Sigmoid colon (tissue), 7 donors: Measurements from ENCODE around the gene TNFAIP1. TPM values are rescaled to one million over a fixed set of nuclear protein-coding genes. Genes with fewer than 3 reads are reported as not detected.
A peak's percentile ranks its signal among the peaks of the same experiment; 100 is the strongest.

Experiments
- DNase-seq: peaks from one replicate; pipeline ENCODE4 v3.0.0-alpha.2; 2019
- H3K27ac ChIP-seq, 4 donors: fragments of 200-600 bp; sonication (generic); one replicate each; pipeline ENCODE4 v1.5.1; 2016 to 2019; ENCODE audit warnings: mild to moderate bottlenecking in 1 of 4
- H3K27me3 ChIP-seq, 3 donors: fragments of 200-600 bp; sonication (generic); one replicate each; pipeline ENCODE4 v1.5.1; 2019; ENCODE audit warnings: mild to moderate bottlenecking in 1 of 3
- H3K36me3 ChIP-seq, 4 donors: fragments of 200-600 bp; sonication (generic); one replicate each; pipeline ENCODE4 v1.5.1; 2016 to 2019
- H3K4me1 ChIP-seq, 4 donors: fragments of 200-600 bp; sonication (generic); one replicate each; pipeline ENCODE4 v1.5.1; 2017 to 2019
- H3K4me3 ChIP-seq, 4 donors: fragments of 200-600 bp; sonication (generic); one replicate each; pipeline ENCODE4 v1.5.1; 2017 to 2019; ENCODE audit warnings: mild to moderate bottlenecking in 2 of 4, moderate library complexity in 1 of 4
- H3K9me3 ChIP-seq, 4 donors: fragments of 200-600 bp in 3 of 4; sonication (generic) in 3 of 4; one replicate each; pipeline versions ENCODE4 v1.5.1 to v1.6.1; 2013 to 2019
- EP300 ChIP-seq, 4 donors: sonication (generic); formaldehyde crosslinking; IDR thresholded peaks; one replicate each; pipeline ENCODE4 v1.6.1; 2017; ENCODE audit warnings: antibody characterized with exemption in 4 of 4
- POLR2A ChIP-seq, 2 donors: fragments of 450-650 bp; IDR thresholded peaks; one replicate each; pipeline ENCODE4 v1.6.1; 2016; ENCODE audit warnings: antibody characterized with exemption in 2 of 2, mild to moderate bottlenecking in 2 of 2, moderate library complexity in 2 of 2
- POLR2AphosphoS5 ChIP-seq, 4 donors: sonication (generic); formaldehyde crosslinking; IDR thresholded peaks; one replicate each; pipeline ENCODE4 v1.6.1; 2017; ENCODE audit warnings: antibody characterized with exemption in 4 of 4
- WGBS, 2 donors: extraction: QIAGEN DNeasy Blood & Tissue Kit; methylation state at CpG; one replicate each; pipeline ENCODE4 v1.1.7; 2013; 5-methylcytosine and 5-hydroxymethylcytosine counted together
- intact Hi-C: fragments of 100-400 bp; cut with DNase I; formaldehyde crosslinking; loops from one replicate; pipeline ENCODE4 v1.15.1; 2023
- polyA plus RNA-seq, 3 donors: library from polyadenylated mRNA; stranded (reverse); fragments of 200-250 nt; gene quantifications; one replicate each; pipeline ENCODE4 v1.2.3, GENCODE V29; 2013
- total RNA-seq, 4 donors: library from RNA; depleted of rRNA; stranded (reverse); fragments of >200 nt; gene quantifications; one replicate each; pipeline ENCODE4 v1.1.0, GENCODE V29; 2016
- TF ChIP-seq, protein P1 (sequence below), 4 experiments: fragments of 450-650 bp in 3 of 4; fragments of 200-600 bp in 1 of 4; IDR thresholded peaks; one replicate each; pipeline ENCODE4 v1.5.1; 2016 to 2019; ENCODE audit warnings: antibody characterized with exemption in 4 of 4, mild to moderate bottlenecking in 3 of 4, moderate library complexity in 2 of 4
- donor health status: healthy with polysubstance abuse.
- donor health status: Bipolar disorder and iron deficiency.
- donor health status: healthy.

Gene TNFAIP1
- total and polyA plus RNA-seq, 7 donors: 14.6 to 20.8 (median 17.2) TPM

DNA sequence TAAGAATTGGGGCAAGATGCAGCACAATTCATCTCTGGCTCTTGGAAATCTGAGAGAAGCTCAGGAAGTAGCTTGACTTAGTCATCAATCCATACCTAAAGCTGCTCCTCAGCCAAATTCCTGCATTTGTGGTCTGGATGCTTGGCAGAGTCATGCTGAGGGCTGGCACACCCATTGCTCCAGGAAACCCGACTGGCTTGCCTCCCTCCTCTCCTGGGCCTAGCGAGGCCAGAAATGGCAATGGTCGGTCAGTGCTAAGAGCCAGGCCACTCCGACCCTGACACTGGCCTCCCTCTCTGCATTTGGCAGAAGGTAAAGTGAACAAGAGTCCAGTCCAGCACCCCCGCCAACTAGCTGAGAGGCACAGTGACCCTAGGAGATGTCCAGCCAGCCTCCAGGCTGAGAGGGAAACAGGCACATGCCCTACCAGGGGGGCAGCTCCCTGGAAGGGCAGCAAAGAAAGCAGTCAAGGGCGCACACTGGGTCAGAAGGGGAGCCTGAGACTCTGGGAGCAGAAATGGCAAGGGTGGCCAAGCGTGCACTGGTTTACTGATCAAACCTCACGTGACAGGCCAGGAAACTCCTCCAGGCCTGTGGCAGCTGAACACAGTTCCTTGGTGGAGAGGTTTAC, 11.8 kb downstream of the TNFAIP1 start:
- Histone ChIP-seq H3K9me3 (no peaks in the 10 kb centered on the region), H3K4me3 (no peak overlapping the region), H3K4me1 (peaks cover 0 to 11% (median 0%) of the 10 kb centered on the region in 4 donors), H3K36me3 (peaks cover 42 to 97% (median 63%) of the 10 kb centered on the region in 4 donors), H3K27me3 (no peaks in the 10 kb centered on the region), H3K27ac (peak overlapping the region in 2 of 4 donors; percentile 24 to 40)
- 92% methylated on average over 8 of the region's 8 CpGs for WGBS, 2 donors
- intact Hi-C loops: no loop called here
- TF ChIP-seq POLR2A (IDR thresholded peaks at IDR 0.05) (no peak), EP300 (IDR thresholded peaks at IDR 0.05) (no peak), POLR2AphosphoS5 (IDR thresholded peaks at IDR 0.05) (no peak)
- TF ChIP-seq, protein P1, sequence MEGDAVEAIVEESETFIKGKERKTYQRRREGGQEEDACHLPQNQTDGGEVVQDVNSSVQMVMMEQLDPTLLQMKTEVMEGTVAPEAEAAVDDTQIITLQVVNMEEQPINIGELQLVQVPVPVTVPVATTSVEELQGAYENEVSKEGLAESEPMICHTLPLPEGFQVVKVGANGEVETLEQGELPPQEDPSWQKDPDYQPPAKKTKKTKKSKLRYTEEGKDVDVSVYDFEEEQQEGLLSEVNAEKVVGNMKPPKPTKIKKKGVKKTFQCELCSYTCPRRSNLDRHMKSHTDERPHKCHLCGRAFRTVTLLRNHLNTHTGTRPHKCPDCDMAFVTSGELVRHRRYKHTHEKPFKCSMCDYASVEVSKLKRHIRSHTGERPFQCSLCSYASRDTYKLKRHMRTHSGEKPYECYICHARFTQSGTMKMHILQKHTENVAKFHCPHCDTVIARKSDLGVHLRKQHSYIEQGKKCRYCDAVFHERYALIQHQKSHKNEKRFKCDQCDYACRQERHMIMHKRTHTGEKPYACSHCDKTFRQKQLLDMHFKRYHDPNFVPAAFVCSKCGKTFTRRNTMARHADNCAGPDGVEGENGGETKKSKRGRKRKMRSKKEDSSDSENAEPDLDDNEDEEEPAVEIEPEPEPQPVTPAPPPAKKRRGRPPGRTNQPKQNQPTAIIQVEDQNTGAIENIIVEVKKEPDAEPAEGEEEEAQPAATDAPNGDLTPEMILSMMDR (IDR thresholded peaks at IDR 0.05): no peak
- no peak for DNase-seq

DNA sequence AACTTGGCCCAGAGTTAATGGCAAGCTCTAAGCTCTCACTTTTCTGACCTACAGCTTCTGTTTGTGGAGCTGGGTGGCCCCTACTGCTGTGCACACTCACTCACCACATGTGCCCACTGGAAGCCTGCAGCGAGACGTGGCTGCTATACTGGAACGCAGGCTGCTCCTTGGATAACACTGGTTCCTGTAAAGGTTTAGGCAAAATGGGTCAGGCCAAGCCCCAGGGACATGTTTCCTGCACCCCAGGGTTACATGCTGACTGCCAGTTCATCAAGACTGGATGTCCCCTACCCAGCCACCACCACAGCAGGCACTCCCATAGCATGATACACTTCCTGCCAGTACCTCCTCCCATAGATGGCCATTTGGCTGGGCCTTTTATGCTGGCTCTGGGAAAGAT, 13.4 kb downstream of the TNFAIP1 start:
- no peak for DNase-seq
- Histone ChIP-seq H3K27ac (no peak overlapping the region), H3K4me3 (no peak overlapping the region), H3K9me3 (no peaks in the 10 kb centered on the region), H3K27me3 (no peaks in the 10 kb centered on the region), H3K4me1 (peaks cover 0 to 11% (median 0%) of the 10 kb centered on the region in 4 donors), H3K36me3 (peaks cover 53 to 97% (median 66%) of the 10 kb centered on the region in 4 donors)
- 80 to 95% methylated on average over 3 of the region's 3 CpGs for WGBS, 2 donors
- intact Hi-C loops: no loop called here
- no peak for TF ChIP-seq POLR2A (IDR thresholded peaks at IDR 0.05)
- TF ChIP-seq POLR2AphosphoS5 (IDR thresholded peaks at IDR 0.05): no peak
- no peak for TF ChIP-seq EP300 (IDR thresholded peaks at IDR 0.05)
- TF ChIP-seq, protein P1 (IDR thresholded peaks at IDR 0.05): no peak

DNA sequence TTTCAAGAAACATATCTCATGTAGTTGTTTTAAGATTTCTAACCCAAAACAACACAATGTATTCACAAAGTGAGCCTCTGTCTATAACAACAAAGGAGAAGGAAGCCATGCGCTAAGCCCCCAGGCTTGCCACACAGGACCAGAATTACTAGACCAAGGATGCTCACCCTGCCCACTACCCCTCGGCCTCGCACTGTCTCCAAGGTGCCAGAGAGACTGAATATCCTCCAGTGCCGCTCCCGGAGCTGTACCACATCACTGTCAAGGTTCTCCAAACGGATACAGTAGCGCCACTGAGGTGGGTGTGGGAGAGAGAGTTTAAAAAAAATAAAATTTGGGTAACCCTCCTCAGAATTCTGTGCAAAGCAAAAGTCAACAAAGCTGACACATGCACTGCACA, 14.7 kb downstream of the TNFAIP1 start:
- intact Hi-C loops: loop anchor here (10.0 kb wide), 1 partner anchor 455 kb away; the partner anchor contains the start of gene LYRM9
- DNase-seq: no peak
- WGBS, 2 donors: 95% methylated on average over 7 of the region's 7 CpGs

GRCh38 chr17:28357061-28357900, 21.7 kb downstream of the TNFAIP1 start, which contains the start of gene POLDIP2:
Gene POLDIP2 (minus strand): TSS chr17:28357527. CDS start chr17:28357448, 79 bp downstream.
- H3K36me3 ChIP-seq: peaks cover 32 to 58% (median 43%) of the 10 kb centered on the region in 4 donors
- 0% methylated on average over 80 of the region's 80 CpGs for WGBS, 2 donors
- intact Hi-C loops: loop anchor here (1.0 to 10.0 kb wide), 2 partner anchors 22 to 462 kb away; partner anchors contain the start of genes IFT20, LYRM9 and TNFAIP1

More for the DNA sequence above, 14.7 kb downstream of the TNFAIP1 start:
- peaks cover 47 to 93% (median 65%) of the 10 kb centered on the region in 4 donors for H3K36me3 ChIP-seq
- peaks cover 0 to 11% (median 3%) of the 10 kb centered on the region in 4 donors for H3K4me1 ChIP-seq
- no peak overlapping the region for H3K27ac ChIP-seq
- TF ChIP-seq, protein P1 (IDR thresholded peaks at IDR 0.05): no peak
- TF ChIP-seq POLR2A (IDR thresholded peaks at IDR 0.05) (no peak), EP300 (IDR thresholded peaks at IDR 0.05) (no peak), POLR2AphosphoS5 (IDR thresholded peaks at IDR 0.05) (no peak)
- no peaks in the 10 kb centered on the region for H3K27me3 ChIP-seq
- H3K4me3 ChIP-seq: no peak overlapping the region
- H3K9me3 ChIP-seq: no peaks in the 10 kb centered on the region

More at GRCh38 chr17:28357061-28357900, 21.7 kb downstream of the TNFAIP1 start, which contains the start of gene POLDIP2:
- Histone ChIP-seq H3K4me1 (peaks cover 0 to 33% (median 26%) of the 10 kb centered on the region in 4 donors), H3K27me3 (no peaks in the 10 kb centered on the region), H3K27ac (peak within 1 kb of the TSS; percentile 85 to 97 (median 92)), H3K9me3 (no peaks in the 10 kb centered on the region), H3K4me3 (peak within 1 kb of the TSS; percentile 69 to 99 (median 89))
- peak in 1 of 4 donors; percentile 70 for TF ChIP-seq EP300 (IDR thresholded peaks at IDR 0.05)
- peak; percentile 70 to 93 (median 91) for TF ChIP-seq POLR2AphosphoS5 (IDR thresholded peaks at IDR 0.05)
- peak; percentile 67 to 71 for TF ChIP-seq POLR2A (IDR thresholded peaks at IDR 0.05)
- TF ChIP-seq, protein P1 (IDR thresholded peaks at IDR 0.05): no peak
- DNase-seq: peak; percentile 98
